A673 (cell line): ENCODE results near the gene RASSF6.

ENCODE experiments used
- CTCF ChIP-seq: fragments of 300-800, 200-600 bp; sonication (generic); conservative IDR thresholded peaks from 2 replicates; pipeline ENCODE4 v1.5.1; 2017; ENCODE audit warnings: low read depth, mild to moderate bottlenecking, antibody characterized with exemption, low read length, moderate library complexity, mixed read lengths
- EZH2 ChIP-seq: fragments of 200-600 bp; sonication (generic); IDR thresholded peaks from 2 replicates; pipeline ENCODE4 v1.6.1; 2017; ENCODE audit warnings: borderline replicate concordance, low read depth, mild to moderate bottlenecking, mixed read lengths, antibody characterized with exemption, low read length; ENCODE audit not compliant: poor library complexity, severe bottlenecking

GRCh38 chr4:73585345-73585744 lies 34.9 kb downstream of the RASSF6 start:
- no peak for TF ChIP-seq CTCF
- TF ChIP-seq EZH2 = no peak
